Astrocyte (in vitro differentiated cells and primary cell): Measurements from ENCODE around the gene SLC8A2. TPM values are rescaled to one million over a fixed set of nuclear protein-coding genes. Genes with fewer than 3 reads are reported as not detected.

Experiments used
- DNase-seq: peaks from one replicate; pipeline ENCODE4 v3.0.0-alpha.2; 2010; ENCODE audit warnings: low read depth
- FAIRE-seq: peaks from 2 replicates; lab custom pipeline; 2011; peaks lifted over from hg19 to GRCh38; lab: Jason Lieb, UNC
- H2AFZ ChIP-seq: 2 replicates; pipeline ENCODE4 v1.6.0; 2012; ENCODE audit warnings: low read depth, low read length, inconsistent platforms
- H3K27ac ChIP-seq: 2 replicates; pipeline ENCODE4 v1.5.1; 2011; ENCODE audit warnings: low read depth, low read length, inconsistent platforms
- H3K27me3 ChIP-seq: 2 replicates; pipeline ENCODE4 v1.6.0; 2011; ENCODE audit warnings: low read length, inconsistent platforms; ENCODE audit not compliant: insufficient read depth
- H3K36me3 ChIP-seq: 2 replicates; pipeline ENCODE4 v1.5.1; 2011; ENCODE audit warnings: low read length, inconsistent platforms; ENCODE audit not compliant: insufficient read depth
- H3K4me1 ChIP-seq: 2 replicates; pipeline ENCODE4 v1.5.1; 2011; ENCODE audit warnings: low read length, inconsistent platforms; ENCODE audit not compliant: insufficient read depth
- H3K4me2 ChIP-seq: 2 replicates; pipeline ENCODE4 v1.6.0; 2012; ENCODE audit warnings: low read length, inconsistent platforms
- H3K4me3 ChIP-seq: 2 replicates; pipeline ENCODE4 v1.5.1; 2011; ENCODE audit warnings: low read depth, mild to moderate bottlenecking, low read length, inconsistent platforms; ENCODE audit not compliant: insufficient read depth
- H3K79me2 ChIP-seq: 2 replicates; pipeline ENCODE4 v1.6.0; 2012; ENCODE audit warnings: mild to moderate bottlenecking, low read length, inconsistent platforms; ENCODE audit not compliant: insufficient read depth
- H3K9ac ChIP-seq: 2 replicates; pipeline ENCODE4 v1.6.0; 2012; ENCODE audit warnings: mild to moderate bottlenecking, low read length, inconsistent platforms
- H3K9me3 ChIP-seq: 2 replicates; pipeline ENCODE4 v1.5.1; 2012; ENCODE audit warnings: low read depth, mild to moderate bottlenecking, low read length, inconsistent platforms; ENCODE audit not compliant: insufficient read depth
- H4K20me1 ChIP-seq: 2 replicates; pipeline ENCODE4 v1.6.0; 2012; ENCODE audit warnings: low read length, inconsistent platforms; ENCODE audit not compliant: insufficient read depth
- H3K27ac Mint-ChIP-seq: one replicate; pipeline ENCODE4 v1.8.0; 2021; ENCODE audit warnings: mild to moderate bottlenecking, mixed read lengths; ENCODE audit not compliant: unreplicated experiment
- H3K27me3 Mint-ChIP-seq: one replicate; pipeline ENCODE4 v1.8.0; 2021; ENCODE audit warnings: low read depth, mixed read lengths; ENCODE audit not compliant: unreplicated experiment
- H3K36me3 Mint-ChIP-seq: one replicate; pipeline ENCODE4 v1.8.0; 2021; ENCODE audit warnings: low read depth, mixed read lengths; ENCODE audit not compliant: unreplicated experiment
- H3K4me1 Mint-ChIP-seq: one replicate; pipeline ENCODE4 v1.8.0; 2021; ENCODE audit warnings: low read depth, mixed read lengths; ENCODE audit not compliant: unreplicated experiment
- H3K4me3 Mint-ChIP-seq: one replicate; pipeline ENCODE4 v1.8.0; 2021; ENCODE audit warnings: mild to moderate bottlenecking, moderate library complexity, mixed read lengths; ENCODE audit not compliant: unreplicated experiment
- H3K9me3 Mint-ChIP-seq: one replicate; pipeline ENCODE4 v1.8.0; 2021; ENCODE audit warnings: mild to moderate bottlenecking, mixed read lengths; ENCODE audit not compliant: unreplicated experiment
- CTCF ChIP-seq: IDR thresholded peaks from 2 replicates; pipeline ENCODE4 v1.5.1; 2011; ENCODE audit warnings: low read depth, mild to moderate bottlenecking, inconsistent platforms, low read length, moderate library complexity; ENCODE audit not compliant: insufficient read depth
- EZH2 ChIP-seq: IDR thresholded peaks from 2 replicates; pipeline ENCODE4 v1.6.1; 2012; ENCODE audit warnings: mild to moderate bottlenecking, low read length, inconsistent platforms; ENCODE audit not compliant: insufficient read depth
- total RNA-seq: library from RNA; stranded (reverse); gene quantifications from 2 replicates; pipeline ENCODE4 v1.2.1, GENCODE V29; 2021

The SLC8A2 gene
- total RNA-seq, 1 donor from 2014 or later = 3.3 TPM

GRCh38 chr19:47467914-47468313 lies 3.8 kb downstream of the SLC8A2 start:
- Histone ChIP-seq H3K27ac (no peak overlapping the region), H3K4me1 (no peaks in the 10 kb centered on the region), H3K36me3 (no peaks in the 10 kb centered on the region), H3K79me2 (no peaks in the 10 kb centered on the region), H3K27me3 (peaks cover 49% of the 10 kb centered on the region), H4K20me1 (peaks cover 4% of the 10 kb centered on the region), H3K4me2 (no peak overlapping the region), H2AFZ (no peak overlapping the region), H3K9me3 (no peaks in the 10 kb centered on the region), H3K4me3 (no peak overlapping the region), H3K9ac (no peak overlapping the region)
- no peak overlapping the region for H3K27ac Mint-ChIP-seq
- FAIRE-seq (no peak), DNase-seq (no peak)
- no peak overlapping the region for H3K4me3 Mint-ChIP-seq
- H3K4me1 Mint-ChIP-seq = peaks cover 9% of the 10 kb centered on the region
- peaks cover 28% of the 10 kb centered on the region for H3K27me3 Mint-ChIP-seq
- no peaks in the 10 kb centered on the region for H3K36me3 Mint-ChIP-seq
- TF ChIP-seq EZH2 (no peak), CTCF (no peak)
- no peaks in the 10 kb centered on the region for H3K9me3 Mint-ChIP-seq

- no peak for FAIRE-seq
- no peak overlapping the region for H2AFZ ChIP-seq
Measured at GRCh38 chr19:47465957-47466356, 5.7 kb downstream of the SLC8A2 start.

More at GRCh38 chr19:47465957-47466356, 5.7 kb downstream of the SLC8A2 start:
- Mint-ChIP-seq H3K27me3 (peaks cover 27% of the 10 kb centered on the region), H3K4me3 (no peak overlapping the region), H3K36me3 (no peaks in the 10 kb centered on the region), H3K27ac (no peak overlapping the region), H3K9me3 (no peaks in the 10 kb centered on the region), H3K4me1 (peaks cover 4% of the 10 kb centered on the region)
- no peak overlapping the region for H3K9ac ChIP-seq
- no peak overlapping the region for H3K27ac ChIP-seq
- H4K20me1 ChIP-seq = peaks cover 4% of the 10 kb centered on the region
- no peaks in the 10 kb centered on the region for H3K79me2 ChIP-seq
- H3K27me3 ChIP-seq = peaks cover 43% of the 10 kb centered on the region
- H3K4me1 ChIP-seq = no peaks in the 10 kb centered on the region
- H3K4me2 ChIP-seq = no peak overlapping the region
- no peaks in the 10 kb centered on the region for H3K9me3 ChIP-seq
- no peaks in the 10 kb centered on the region for H3K36me3 ChIP-seq
- no peak overlapping the region for H3K4me3 ChIP-seq
- DNase-seq = no peak
- TF ChIP-seq CTCF = no peak
- no peak for TF ChIP-seq EZH2
